T-helper 9 cell (primary cell): ENCODE data around the gene GOSR2.

Experiments used
- DNase-seq: peaks from one replicate; pipeline ENCODE4 v3.0.0-alpha.2; 2020
- total RNA-seq, 2 donors: gene quantifications; one replicate each; lab custom pipeline; 2026; lab: John Stamatoyannopoulos, UW

Gene GOSR2
- total RNA-seq = 36.9 to 62.3 reads per million in 2 donors

DNA sequence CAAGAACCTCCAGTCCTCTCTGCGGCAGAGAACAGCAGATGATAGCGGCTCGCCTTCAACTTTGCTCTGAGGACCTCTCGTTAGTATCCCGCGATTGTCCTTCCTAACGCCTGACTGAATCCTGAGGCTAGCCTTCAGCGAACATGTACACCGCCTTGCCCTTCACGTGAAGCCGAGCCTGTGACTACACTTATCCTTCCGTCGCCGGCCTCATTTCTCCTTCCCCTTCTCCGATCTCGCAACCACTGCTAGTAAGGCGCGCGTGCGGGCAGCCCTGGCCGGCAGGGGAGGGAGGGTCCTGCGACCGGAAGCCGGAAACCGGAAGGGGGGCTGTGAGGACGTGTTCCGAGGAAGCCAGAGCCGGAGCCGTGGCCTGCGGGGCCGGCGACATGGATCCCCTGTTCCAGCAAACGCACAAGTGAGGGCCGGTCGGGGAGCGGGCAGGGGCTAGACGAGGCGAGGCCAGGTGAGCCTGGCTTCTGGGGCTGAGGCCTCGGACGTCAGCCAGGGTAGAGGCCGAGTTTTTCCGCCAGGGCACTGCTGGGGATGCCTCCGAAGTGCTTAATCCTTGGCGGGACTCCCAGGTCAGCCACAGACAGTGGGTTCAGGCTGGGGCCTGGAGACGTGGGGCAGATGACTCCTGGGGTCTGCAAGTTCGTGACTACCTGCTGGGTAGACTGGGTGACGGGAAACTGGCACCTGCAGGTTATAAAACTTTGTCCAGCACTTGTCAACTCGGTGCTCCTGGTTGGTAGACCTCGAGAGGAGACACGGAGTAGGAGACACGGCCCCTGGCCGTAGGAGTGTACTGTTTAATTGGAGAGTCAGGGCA is at the start of gene GOSR2:
TSS of gene GOSR2 (plus strand) at position 357 of the 832 bp plus-strand sequence. CDS start at position 390, 33 bp downstream.
- peak; percentile 77 for DNase-seq

DNA sequence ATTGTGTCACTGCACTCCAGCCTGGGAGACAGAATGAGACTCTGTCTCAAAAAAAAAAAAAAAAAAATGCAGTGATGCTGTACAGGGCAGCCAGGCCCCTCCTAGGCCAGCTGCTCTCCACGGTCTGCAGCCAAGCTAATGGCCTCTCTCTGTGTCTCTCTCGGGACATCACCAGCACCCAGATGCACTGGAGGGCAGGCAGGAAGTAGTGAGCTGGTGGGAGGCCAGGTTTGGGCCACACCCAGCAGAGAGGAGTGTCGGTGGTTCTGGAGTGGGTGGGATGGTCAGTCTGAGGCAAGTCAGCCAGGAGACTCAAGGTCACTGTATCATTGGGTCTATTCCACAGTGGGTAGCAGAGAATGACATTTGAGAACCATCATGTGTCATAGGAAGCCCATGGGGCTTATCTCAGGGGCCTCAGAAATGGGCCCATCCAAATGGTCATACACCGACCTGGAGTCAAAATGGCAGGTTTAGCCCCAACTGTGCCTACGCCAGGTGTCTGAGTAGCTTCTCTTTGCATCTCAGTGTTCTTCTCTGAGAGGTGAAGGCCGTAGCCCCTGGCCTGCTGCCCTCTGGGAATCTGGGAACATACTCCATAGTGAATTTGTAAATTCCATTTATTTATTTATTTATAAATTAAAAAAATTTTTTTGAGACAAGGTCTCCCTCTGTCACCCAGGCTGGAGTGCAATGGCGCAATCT is 48.9 kb upstream of the GOSR2 start:
- DNase-seq = no peak

DNA sequence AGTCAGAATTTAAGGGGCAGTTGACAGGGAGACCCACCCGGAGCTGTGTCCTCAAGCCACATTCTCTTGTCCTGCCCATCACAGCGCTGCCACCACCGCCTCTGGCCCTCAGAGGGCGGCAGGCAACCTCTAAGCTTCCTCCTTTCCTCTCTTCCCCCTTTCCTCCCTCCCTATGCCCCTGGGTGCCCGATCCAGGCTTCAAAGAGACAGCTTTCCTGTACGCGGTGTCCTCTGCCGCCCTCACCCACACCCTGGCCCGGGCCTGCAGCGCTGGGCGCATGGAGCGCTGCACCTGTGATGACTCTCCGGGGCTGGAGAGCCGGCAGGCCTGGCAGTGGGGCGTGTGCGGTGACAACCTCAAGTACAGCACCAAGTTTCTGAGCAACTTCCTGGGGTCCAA is 48.1 kb upstream of the GOSR2 start:
- no peak for DNase-seq

DNA sequence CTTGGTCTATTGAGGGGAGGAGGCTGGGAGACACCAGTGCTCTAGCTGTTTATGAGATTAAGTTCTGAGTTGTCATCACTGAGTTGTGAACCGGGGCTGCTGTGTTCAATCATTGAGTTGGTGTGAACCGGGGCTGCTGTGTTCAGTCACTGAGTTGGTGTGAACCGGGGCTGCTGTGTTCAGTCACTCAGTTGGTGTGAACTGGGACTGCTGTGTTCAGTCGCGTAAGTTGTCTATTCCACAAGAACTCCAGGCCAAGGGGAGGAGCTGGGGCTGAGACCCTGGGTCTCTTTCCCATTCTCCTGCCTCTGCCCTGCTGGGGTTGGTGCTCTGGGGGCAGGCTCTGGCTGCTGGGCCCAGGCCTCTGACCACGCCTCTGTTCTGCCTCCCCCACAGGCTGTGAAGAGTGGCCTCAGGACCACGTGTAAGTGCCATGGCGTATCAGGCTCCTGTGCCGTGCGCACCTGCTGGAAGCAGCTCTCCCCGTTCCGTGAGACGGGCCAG is 47.1 kb upstream of the GOSR2 start:
- DNase-seq = no peak

DNA sequence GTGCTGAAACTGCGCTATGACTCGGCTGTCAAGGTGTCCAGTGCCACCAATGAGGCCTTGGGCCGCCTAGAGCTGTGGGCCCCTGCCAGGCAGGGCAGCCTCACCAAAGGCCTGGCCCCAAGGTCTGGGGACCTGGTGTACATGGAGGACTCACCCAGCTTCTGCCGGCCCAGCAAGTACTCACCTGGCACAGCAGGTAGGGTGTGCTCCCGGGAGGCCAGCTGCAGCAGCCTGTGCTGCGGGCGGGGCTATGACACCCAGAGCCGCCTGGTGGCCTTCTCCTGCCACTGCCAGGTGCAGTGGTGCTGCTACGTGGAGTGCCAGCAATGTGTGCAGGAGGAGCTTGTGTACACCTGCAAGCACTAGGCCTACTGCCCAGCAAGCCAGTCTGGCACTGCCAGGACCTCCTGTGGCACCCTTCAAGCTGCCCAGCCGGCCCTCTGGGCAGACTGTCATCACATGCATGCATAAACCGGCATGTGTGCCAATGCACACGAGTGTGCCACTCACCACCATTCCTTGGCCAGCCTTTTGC is 46.5 kb upstream of the GOSR2 start:
- no peak for DNase-seq

DNA sequence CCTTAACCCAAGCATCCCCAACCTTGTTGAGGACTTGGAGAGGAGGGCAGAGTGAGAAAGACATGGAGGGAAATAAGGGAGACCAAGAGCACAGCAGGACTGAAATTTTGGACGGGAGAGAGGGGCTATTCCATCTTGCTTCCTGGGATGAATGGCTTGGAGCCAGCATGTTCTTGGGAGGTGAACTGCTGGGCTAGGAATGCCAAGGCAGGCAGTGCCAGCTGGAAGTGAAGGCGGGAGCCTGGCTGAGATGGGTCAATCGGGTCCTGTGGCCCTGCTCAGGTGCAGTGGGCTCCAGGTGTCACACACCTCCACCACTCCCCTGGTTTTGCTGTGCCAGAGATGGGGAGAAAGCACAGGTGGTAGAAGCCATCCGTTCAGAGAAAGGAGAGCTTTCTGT is 46.0 kb upstream of the GOSR2 start:
- no peak for DNase-seq

DNA sequence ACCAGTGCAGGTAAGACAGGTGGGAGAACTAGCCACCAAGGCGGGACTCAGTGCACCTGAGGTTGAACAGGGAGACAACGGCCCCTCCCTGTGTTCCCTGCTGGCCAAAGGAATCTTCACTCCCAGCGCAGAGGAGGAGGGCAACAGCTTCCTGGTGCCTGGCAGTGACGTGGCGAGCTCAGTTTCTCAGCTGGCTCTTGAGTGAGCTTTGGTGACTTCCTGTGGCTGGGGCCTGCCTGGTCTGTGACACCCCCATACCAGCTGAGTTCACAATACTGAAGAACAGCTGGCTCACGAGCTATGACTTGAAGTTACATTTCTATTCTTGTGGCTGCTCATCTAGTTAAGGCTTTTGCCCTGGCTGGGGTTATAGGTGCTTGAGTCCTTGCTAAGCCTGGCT is 45.5 kb upstream of the GOSR2 start:
- DNase-seq = no peak

DNA sequence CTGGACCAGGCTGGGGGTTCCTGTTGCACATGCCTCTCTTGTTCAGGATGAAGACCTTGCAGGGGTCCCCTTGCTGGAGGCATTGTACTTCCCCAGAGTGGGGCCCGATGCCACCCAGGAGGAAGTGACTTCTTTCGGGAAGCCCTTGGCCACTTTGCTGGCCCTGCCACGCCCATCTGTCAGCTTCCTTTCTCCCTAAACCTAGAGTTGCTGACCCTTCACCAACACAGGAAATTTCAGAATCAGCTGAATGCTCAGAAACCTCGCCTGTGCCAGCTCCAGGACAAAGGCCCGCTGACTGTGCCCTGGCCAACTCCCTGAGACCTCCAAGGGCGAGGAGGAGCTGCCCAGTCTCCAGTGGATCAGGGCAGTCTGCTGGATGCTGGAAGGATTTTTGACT is 44.9 kb upstream of the GOSR2 start:
- DNase-seq = no peak

DNA sequence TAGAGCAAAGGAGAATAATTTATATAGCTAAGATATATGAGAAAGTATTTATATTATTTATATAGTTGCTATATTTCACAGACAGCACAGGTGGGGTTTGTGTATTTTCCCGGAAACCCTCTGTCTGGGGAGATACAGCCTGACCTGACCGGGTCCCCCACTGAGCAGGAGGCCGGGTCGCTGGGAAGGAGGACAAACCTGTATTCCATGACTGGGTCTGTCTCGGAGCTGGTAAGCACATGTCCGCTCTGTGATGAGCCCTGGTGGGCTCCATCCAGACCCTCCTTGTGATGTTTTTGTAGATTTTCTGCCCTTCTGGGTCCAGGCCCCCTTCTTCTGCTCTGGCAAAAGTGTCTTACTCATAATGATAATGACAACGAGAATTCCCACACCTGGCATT is 43.9 kb upstream of the GOSR2 start:
- no peak for DNase-seq

DNA sequence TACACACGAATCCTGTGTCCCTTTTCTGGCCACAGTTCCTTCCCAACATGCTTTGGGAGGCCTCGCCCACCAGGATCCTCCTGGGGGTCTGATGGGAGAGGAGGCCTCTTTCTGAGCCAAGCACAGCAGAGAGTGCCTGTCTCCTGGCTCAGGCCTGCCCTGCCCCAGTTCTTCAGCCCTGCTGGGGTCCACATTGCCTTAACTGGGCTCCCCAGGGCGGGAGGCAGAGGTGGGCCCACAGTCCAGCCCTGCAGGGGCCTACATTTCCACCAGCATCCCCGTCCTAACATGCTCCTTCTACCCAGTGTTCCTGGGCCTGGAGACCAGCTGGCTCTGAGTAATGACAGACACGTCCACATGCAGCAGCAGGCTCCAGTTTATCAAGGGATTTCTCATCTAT is 41.9 kb upstream of the GOSR2 start:
- no peak for DNase-seq

DNA sequence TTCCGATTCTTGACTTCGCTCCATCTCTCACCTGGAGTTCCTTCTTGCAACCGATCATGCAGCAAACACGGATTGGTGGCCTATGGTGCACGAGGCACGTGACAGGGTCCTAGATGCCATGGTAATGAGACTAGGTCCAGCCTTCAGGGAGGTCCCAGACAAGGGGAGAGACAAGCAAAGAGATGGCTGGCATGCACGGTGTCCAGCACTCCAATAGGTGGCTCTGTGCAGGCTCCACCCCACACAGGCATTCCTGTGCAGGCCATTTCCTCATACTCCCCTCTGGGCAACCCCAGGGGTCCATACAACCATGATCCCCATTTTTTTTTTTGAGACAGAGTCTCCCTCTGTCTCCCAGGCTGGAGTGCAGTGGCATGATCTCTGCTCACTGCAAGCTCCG is 40.3 kb upstream of the GOSR2 start:
- DNase-seq = no peak

DNA sequence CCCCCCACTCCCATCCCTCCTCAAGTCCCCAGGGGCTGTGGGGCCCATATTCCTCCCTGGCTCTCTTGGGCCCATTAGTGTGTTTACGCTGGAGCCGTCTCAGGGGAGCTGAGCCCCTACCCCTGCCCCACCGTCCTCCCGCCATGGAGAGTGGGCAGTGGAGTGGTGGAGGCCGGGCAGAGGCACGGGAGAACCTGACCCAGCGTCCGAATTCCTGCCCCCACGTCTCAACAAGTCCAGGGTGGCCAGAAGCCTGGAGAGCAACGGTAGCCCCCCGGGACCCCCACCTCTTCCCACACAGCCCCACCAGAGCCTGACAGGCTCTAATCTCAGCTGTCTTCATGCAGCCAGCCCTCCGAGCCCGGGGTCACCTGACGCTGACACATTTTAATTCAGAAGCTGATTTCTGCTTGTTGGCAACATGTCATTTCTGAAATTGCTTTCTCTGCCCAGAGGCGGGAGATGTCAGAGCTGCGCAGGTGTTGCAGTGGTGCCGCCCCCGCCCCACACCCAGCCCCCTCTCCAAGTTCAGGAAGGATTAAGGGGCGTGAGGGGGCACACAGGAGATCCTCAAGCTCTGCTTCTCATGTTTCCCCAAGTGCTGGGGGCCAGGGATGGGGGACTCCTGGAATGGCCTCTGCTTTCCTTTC is 39.0 kb upstream of the GOSR2 start:
- DNase-seq = no peak

DNA sequence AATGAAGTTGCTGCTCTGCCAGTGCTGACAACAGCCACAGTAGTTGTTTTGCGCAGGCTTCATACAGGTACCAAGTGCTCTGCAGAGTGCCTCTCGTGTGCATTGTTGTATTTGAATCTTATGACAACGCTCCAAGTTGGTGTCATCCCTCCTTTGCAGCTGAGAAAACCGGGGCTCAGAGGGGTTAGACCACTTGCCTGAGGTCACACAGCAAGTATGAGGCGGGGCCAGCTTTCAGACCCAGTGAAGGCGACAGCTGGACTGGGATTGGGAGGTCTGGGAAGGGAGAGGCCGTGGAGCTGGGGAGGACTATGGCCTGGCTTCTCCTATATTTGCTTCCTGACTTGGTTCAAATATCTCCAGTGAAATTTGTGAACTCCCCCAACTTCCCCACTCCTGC is 38.4 kb upstream of the GOSR2 start:
- no peak for DNase-seq

DNA sequence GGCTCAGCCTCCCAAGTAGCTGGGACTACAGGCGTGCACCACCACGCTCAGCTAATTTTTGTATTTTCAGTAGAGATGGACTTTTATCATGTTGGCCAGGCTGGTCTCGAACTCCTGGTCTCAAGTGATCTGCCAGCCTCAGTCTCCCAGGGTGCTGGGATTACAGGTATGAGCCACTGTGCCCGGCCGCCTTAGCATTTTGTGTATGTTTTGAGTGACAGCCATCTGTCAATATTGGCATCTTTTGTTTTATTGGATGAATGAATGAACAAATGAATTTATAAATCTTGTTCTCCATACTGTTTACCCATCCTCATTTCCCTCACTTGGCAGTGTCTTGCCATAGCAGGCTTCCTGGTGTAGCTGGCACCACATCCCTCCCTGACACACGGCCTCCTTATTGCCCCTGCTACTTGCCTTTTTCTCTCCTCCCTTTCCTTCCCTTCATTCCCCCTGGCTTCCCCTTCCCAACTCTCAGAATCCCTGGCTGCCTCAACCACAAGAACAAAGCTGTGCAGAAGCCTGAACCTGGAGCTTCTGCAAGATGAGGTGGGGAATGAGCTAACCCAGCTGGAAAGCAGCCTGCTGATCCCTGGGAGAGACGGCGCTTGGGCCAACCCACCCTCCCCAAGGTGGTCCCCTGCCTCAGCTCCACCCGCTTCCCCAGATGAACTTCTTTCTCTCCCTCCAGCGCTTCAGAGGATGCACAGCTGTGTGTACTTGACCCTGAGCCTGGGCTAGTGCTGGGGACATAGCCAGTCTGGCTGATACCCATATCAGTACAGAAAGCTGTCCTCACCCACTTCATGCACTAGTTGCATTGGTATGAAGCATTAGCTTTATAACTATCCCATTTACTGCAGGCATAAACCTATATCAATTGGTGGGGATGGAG is 37.3 kb upstream of the GOSR2 start:
- DNase-seq = no peak

DNA sequence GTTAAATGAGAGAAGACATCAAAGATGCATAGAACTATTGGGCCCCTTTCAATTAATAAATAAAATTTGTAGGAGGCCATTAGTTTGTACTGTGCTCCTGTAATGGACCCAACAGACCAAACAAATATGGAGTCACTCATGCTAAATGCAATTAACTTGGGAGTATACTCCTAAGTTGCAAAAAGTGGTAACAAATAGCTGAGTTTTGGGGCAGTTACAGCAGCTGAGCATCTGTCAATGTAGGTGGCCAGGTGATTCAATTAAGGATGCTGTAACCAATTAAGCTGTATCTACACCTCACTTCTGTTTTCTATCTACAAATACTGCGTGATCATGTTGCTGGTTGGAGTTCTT is 36.7 kb upstream of the GOSR2 start:
- DNase-seq = no peak

DNA sequence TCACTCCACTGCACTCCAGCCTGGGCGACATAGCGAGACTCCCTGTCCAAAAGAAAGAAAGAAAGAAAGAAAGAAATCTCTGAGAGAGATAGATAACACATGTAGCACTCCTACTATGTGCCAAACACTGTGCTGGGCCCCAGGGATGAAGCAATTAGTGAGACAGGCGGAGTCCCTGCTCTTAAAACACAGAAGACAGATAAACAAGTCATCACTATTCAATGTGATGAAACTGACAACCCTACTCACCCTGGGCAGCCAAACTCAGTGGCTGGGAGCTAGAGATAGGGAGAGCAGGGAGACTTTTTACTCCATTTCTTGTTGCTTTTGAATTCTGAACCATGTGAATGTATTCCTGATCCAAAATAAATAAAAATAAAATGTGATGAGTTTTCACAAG is 35.2 kb upstream of the GOSR2 start:
- no peak for DNase-seq

DNA sequence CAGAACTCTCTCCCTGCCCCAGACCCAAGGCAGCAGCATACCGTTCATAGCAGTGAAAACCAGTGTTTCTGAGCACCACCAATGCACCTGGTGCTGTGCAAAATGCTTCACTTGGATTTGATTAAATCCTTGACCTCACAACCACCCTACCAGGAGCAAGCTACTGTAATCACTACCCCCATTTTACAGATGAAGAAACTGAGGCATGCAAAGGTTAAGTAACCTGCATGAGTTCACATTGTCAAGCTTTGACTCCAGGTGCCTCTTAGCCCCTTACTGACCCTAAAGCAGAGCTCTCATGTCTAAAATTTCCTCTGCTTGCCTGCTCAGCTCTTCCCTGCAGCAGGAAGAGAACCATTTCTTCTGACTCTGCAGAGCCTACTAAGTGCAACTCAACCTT is 34.2 kb upstream of the GOSR2 start:
- no peak for DNase-seq

DNA sequence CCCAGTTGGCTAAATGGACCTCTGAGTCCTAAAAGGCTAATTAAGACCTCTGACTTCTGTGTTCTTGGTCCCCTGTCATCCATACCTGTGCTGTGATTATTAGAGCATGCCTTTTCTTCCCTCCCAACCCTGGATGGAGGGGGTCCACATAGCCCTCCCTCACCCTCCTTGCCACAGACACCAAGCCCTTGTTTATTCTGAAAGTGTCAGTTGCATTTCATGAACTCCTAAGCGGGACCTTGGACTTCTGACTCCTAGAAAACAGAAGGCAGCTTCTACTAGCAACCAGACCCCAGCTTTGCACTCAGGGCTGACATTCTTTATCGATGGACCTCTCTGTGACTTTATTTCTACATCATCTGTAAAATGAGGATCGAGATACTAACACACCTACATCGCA is 33.4 kb upstream of the GOSR2 start:
- DNase-seq = no peak

DNA sequence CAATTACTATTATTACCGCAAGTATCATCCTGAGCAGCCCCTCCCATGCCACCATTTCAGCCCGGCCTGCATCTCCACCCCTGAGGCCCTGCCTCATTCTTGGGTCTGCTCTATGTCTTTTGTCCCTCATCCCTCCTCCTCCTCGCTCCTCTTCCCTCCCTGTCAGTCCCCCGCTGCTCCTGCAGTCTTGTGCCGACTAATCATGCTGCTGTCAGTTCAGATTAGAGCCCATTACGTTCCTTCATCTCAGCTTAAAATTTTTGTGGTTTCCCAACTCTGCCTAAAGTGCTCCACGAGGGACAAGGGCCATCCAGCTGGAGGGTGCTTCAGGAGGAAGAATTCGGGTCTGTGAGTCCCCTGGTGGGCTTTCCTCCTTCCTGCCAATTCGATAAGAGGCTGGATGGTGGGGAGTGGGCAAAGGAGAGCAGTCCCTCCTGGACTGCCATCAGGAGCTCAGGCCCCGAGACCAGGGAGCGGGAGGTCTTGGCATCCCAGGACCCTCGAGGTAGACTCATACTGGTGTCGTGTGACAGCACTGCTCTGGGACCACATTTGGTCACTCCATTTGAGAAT is 32.9 kb upstream of the GOSR2 start:
- no peak for DNase-seq

DNA sequence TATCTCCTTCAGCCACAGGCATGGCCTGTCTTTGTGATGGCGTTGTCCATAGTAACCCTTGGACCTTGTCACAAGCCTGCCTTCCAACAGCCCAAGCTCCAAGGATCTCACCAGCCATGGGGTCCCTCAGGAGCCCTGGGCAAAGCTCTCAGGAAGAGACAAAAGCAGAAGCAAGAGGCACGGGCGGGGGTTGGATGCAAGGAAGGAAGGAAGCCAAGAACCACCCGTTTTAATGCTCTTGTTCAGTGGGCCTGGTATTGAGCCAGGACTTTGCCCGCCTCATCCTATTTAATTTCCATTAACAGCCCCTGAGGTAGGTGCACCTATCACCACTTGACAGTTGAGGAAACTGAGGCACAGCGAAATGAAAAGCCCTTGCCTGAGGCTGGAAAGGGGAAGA is 32.3 kb upstream of the GOSR2 start:
- DNase-seq = no peak

DNA sequence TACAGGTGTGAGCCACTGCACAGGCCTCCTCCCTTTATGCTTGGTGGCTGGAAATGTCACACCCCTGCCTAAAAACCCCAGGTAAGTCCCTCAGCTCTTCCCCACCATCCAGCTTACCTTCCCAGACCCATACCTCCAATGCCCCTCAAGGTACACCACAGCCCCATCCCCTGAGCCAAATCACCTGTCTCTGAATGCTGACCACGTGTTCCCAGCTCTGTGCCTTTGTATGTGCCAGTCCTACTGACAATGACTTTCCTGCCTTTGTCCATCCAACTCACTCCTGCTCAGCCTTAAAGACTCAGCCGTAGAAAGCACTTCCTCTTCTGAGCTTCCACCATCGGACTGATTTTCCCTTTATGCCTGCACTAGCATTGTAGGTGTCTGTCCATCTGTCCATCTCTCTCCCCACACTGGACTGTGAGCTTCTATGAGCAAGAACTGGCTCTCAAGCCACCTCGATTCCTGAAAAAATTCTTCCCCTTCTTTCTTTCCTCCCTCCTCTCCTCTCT is 30.7 kb upstream of the GOSR2 start:
- no peak for DNase-seq

DNA sequence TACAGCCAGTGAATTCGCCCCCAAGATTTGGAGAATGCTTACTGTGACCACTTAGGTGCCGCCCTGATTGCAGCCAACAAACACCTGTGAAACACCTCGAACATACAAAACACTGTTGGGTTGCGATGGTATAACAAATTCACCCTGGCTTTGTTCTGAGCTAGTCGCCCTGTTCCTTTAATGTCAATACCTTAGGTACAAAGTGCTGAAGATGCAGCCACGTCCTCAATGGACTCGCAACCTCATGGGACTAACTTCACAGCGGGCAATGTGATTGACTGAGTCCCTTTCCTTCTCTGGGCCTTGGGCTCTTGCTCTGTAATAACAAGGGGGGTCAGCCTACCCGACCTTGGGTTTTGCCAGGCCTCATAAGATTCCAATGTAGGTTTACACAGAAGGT is 28.9 kb upstream of the GOSR2 start:
- DNase-seq = no peak
